ENCODE results near the gene GNAT2. TPM values are rescaled to one million over a fixed set of nuclear protein-coding genes. Genes with fewer than 3 reads are reported as not detected.

Gene GNAT2
- total and polyA plus RNA-seq, 10 of the 15 experiments (the other 5 are each of a cell fraction or from before 2014, with no cell fraction given) = 0.08 to 1.3 (median 0.41) TPM

GRCh38 chr1:109642626-109643025 lies 23.2 kb upstream of the GNAT2 start (continued):
- TF ChIP-seq PRDM15 (CRISPR knock-in tag; IDR thresholded peaks at IDR 0.05) (no peak), IRF4 (IDR thresholded peaks at IDR 0.05; ENCODE audit: low read depth, low read length) (no peak), LARP7 (IDR thresholded peaks at IDR 0.05) (no peak), SRF (IDR thresholded peaks at IDR 0.05; ENCODE audit: low read depth in 2 of 2, low read length in 2 of 2) (no peak), HDAC6 (IDR thresholded peaks at IDR 0.05; ENCODE audit: unreplicated experiment) (no peak), CHD1 (IDR thresholded peaks at IDR 0.05; ENCODE audit: low read depth, low read length) (no peak), ASH2L (IDR thresholded peaks at IDR 0.05; ENCODE audit: borderline replicate concordance, low read depth) (no peak), BHLHE40 (IDR thresholded peaks at IDR 0.05; ENCODE audit: borderline replicate concordance in 1 of 2, low read depth in 2 of 2, low read length in 1 of 2) (peak in 1 of 2 experiments; percentile 23; a peak in 1 of 4 replicates), RAD51 (IDR thresholded peaks at IDR 0.05) (0 out of 2 replicates have a peak, but pooled peaks have one; percentile 23), HDAC2 (IDR thresholded peaks at IDR 0.05) (no peak)

Measured in GM12878 (cell line).